Hypothalamus (tissue), 51 donors: ENCODE results near the gene USP3.

Experiments
- DNase-seq, 51 donors: peaks; one replicate each; lab custom pipeline; 2025; lab: John Stamatoyannopoulos, UW

Gene USP3

DNA sequence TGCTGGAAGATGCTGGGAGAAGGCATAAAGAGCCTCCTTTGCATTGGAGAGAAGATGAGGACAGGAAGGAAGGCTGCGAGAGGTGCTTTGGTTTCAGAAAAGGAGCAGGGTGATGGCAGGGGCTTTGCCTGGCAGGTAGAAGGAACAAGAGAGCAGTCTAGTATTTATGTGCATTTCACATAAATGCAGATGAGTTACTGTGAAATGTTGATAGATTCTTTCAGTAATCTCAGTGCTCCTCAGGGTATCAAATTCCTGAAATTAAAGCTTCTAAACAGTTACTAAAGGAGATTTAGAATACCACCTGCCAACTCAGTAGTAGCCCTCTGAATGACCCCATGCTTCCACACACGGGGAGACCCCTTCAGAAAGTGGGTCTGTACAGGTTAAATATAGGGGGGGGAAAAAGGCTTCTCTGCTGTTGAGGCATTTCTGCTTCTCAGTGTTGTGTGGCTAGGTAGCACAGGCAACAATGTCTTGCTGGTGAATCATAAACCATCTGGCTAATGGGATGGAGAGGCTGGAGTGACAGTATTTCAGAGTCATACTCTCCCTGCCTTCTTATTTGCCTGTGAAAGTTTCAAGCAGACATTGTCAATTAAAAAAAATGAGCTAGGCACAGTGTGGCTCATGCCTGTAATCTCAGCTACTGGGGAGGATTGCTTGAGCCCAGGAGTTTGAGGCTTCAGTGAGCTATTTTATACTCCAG is 78.5 kb downstream of the USP3 start:
- DNase-seq = no peak

DNA sequence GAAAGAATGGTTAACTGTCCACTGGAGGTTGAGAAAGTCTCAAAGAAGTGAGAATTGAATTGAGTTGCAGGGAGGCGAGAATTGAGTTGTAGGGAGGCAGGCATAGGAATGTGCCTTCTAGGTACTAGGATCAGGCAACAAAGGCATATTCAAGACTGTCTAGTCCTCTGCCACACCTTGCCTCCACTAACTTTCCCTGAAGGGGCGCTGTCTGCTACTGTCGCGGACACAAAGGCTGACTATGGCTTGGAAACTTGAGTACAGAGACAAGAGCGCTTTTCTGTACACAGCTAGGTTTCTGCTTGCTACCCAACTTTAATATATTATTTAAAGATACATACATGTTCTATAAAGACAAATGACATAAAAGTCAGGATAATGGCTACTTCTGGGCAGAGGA is 82.4 kb downstream of the USP3 start:
- no peak for DNase-seq

DNA sequence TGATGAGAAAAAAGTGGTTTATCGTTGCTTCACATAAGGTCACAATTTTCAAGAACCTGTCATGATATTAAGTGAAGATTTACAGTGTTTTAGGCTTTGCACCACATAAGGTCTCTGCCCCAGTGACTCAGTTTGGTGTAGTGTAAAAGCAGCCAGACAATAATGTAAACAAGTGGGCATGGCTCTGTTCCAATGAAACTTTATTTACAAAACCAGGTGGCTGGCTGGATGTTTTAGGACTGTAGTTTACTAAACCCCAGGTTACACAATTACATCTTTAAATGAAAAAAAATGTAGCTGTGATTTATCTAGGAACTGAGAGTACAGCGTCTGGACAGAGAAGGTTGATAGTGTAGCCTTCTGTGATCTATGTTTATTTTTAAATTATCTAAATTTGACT is 83.1 kb downstream of the USP3 start:
- DNase-seq = no peak

DNA sequence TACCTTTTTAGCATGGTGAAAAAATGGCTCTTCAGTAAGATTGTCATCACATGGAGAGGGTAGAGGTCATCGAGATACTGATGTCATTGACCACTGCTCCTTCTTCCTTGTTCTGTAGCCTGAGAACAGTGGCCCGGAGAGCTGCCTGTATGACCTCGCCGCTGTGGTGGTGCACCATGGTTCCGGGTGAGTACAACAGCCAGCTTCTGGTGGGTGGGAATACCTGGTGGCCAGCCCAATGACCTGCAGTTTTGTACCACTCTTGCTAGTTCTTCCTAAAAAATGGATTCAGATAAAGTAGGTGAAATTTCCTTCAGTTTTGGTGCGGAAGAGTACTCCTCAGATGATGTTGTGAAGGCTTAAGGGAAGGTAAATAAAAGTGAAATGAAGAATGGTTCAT is 84.4 kb downstream of the USP3 start:
- DNase-seq = no peak

DNA sequence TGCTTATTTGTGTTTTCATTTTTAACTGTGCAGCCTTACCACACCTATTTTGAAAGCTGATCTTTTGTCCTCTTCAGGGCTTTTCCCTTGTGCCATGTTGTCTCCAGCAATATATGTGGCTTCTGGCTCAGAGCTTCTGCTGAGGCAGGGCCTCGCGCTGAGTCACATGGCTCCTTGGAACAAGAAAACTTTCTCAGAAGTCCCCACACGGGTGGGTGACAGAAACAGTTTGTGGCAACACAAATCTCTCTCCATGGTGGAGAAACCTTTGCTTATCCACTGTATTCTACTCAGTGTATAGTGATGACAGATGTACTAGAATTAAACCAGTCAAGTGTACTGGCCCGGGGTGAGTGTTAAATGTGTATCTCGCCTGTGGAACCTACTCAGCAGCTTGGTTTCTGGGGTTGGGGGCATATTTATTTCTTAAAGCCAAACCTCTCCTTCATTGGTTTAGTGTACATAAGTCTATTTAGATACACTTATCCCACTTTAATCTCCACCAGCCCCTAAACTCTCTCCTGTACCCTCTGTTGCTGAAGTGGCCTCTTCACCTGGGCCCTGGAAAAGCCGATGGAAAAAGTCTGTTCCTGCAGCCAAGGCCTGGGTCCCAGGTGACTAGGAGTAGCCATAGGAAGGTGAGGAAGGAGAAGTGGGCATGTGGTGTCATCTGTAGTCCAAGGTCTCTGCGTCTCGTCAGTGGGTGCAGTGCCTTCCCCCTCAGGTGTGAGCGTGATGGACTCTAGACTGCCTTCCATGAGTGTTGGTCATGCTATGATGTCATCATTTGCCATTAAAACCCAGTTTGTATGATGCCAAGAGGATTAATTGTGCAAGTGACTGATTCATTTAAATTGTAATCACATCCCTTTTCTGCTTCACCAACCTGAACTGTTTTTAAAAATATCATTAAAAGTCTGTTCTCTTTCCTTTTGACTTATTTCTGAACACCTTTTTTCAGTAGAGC is 89.6 kb downstream of the USP3 start:
- no peak for DNase-seq

DNA sequence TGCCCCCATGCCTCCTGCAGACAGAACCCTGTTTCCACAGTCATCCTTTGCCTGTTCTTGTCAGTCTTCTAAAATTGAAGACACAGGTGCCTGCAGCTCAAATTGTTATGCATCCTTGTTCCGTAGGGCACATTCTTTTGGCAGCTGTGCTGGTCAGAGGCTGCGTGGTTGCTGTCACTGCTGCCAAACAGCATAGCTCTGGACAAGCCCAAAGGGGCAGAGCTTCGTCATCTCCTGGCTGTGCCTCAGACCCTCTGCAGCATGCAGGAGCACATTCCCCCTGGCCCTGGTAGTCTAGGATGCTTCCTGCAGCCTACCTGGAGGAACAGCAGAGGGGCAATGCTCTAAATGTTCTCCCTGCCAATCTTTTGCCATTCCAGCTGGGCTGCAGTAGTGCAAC is 90.7 kb downstream of the USP3 start:
- peak in 5 of 51 donors; percentile 18 to 33 (median 25) for DNase-seq

DNA sequence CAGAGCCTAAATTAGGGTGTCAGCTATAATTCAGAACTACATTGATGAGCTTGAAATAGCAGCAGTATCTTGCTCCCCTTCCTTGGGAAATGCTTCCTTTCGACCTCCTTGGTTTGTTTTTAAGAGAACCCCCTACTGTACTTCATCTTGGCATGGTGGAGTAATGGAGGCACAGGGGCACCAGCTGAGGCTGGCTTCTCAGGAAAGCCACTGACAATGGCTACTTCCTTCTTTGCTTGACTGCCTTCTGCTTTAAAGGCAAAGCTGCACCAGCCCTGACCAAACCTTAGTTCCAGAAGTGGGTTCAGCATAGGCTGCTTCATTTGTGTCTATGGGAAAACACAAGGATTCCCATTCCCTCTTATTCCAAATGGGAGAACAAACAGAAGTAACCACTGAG is 91.3 kb downstream of the USP3 start:
- no peak for DNase-seq

DNA sequence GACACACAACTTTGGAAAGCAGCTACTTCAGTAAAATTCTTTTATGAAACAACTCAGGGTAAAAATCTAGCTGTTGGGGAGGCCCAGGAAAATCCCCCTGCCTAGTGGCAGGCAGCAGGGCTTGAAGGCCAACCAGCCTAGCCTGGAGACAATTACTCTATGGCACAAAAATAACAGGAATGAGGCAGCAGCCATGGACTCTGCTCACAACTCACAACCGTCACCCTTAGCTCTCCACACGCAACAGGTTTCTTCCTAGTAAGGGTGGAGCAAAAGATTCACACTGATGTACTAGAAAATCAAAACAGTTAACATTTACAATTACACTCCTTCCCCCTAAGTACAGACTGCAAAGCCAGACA is 92.3 kb downstream of the USP3 start:
- DNase-seq = no peak

DNA sequence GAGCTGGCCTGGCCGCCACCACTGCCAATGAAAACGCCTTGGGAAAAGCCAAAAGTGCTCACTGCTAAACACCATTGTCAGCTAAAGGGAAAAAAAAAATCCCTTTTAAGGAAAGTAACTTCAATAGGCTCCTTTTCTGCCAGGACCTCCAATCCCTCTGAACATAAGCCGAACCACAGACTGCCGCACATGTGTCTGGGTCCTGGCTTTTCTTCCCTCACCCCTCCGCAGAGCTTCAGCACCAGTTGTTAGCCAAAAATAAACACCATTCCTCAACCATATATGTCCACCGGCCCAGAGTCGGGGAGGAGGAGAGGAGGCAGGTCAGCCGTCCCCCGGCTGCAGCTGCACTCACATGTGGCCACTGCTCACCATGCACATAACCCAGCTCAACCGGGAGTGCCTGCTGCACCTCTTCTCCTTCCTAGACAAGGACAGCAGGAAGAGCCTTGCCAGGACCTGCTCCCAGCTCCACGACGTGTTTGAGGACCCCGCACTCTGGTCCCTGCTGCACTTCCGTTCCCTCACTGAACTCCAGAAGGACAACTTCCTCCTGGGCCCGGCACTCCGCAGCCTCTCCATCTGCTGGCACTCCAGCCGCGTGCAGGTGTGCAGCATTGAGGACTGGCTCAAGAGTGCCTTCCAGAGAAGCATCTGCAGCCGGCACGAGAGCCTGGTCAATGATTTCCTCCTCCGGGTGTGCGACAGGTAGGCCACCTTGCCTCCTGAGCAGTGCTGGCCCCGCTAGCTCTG is 92.8 kb downstream of the USP3 start, which contains the start of gene FBXL22:
Gene FBXL22 (plus strand): TSS at position 350 of the 753 bp plus-strand sequence. CDS start 6 bp downstream, at position 356.
- peak in 2 of 51 donors; percentile 19 to 29 for DNase-seq

DNA sequence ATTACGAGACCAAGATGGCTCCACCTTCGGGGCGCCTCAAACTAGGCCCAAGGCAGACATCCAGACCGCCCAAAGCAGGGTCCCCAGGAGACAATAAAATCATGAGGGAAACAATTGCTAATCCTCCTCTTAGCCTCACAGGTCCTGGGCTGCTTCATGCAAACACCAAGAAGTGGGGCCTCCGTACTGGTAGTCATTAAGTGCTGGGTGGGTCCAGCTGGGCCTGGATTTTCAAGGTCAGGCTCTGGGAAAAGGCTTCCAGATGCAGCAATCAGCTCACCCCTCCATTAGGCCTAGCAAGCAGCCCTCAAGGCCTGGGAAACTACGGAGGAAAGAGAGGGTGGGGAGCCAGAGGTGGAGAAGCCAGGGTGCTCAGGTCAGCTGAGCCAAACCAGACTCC is 93.4 kb downstream of the USP3 start:
- no peak for DNase-seq

DNA sequence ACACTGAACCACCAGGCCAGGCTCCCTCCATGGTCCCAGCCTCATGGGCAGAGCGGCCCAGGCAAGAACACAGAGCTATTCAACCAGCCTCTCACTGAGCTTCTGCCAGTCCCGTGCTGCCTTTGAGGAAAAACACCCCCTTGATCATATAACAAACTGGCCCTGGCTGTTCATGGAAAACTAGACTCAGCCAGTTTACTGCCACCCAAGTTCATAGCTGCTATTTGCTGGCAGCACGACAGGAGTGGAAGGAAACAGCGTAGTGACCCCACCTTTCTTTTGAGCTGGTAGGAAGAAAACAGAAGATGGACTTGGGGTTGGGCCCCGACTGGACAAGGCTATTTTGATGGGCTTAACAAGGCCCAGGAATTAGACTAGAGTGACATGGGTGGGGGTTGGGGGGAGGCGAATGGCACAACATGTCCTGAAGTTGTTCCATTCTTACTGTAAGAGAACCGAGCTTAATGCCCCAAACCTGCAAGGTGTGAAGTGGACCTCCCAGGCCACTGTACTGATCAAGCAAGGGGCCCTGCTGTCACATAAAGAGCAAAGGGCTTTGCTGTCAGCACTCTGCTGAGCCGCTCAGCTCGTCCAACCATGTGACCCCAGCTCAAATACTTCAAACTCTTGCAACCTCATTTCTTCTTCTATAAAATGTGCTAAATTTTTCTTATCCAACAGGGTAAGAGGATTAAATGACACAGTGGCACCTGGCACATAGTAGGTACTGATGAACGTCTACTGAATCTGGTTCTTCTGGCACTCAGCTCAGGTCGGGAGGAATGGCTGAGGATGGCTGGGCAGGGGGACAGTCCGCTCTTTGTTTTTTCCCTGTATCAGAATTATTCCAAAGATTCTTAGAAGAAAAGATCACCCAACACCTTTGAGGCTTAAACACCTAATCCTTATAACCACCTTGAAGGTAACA is 94.3 kb downstream of the USP3 start:
- peak in 3 of 51 donors; percentile 14 to 21 (median 20) for DNase-seq

DNA sequence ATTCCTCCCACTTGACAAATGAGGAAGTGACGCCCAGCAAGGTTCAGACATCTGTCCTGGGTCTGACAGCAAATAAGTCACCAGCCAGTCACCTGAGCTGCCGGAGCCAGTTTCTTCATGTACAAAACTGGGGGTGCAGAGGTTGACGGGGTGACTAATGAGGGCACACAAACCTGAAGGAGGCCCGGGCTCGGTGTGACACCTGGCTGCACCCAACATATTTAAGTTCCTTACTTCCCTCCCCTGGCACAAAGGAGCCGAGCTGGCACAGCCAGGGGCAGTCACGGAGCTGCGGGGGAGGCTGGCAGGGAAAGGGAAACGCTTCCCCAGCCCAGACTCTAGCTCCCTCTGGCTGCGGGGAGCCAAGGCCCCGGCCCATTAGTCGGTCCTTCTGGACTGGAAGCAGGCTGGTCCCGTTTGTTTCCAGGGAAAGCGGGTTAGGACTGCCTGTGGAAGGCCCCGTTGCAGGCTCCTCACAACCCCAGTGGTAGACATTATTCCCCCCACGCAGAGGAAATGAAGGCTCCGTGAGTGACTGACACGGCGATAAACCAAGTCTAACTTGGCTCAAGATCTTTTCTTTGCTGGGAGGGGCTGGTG is 95.1 kb downstream of the USP3 start:
- DNase-seq = peak in 39 of 51 donors; percentile 22 to 80 (median 60)

DNA sequence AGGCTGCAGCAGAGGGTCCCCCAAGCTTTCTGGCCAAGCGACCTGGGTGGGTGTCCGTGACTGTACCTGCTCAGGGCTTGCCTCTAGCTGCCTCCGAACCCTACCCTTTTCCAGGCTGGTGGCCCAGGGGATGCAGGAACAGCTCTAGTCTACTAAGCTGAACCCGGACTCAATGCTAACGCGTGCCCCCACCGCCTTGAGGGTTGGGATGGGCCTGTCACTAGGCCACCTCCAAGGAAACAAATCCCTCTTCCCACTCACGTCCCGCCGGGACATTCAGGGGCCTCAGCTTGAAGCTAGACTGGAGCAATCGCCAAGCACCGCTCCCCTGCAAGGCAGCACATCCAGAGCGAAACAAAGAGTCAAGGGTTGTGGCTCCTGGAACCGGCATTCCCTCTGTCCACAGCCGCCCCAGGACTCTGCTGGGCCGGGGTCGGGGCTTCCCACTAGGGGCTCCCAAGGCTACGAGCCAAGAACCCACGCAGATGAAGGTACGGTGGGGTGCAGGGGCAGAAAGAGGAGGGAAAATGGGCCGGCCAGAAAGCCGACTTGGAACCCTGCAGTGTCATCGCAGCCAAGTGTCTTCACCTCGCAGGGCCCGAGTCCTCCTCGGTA is 95.7 kb downstream of the USP3 start:
- peak in 11 of 51 donors; percentile 43 to 69 (median 58) for DNase-seq

DNA sequence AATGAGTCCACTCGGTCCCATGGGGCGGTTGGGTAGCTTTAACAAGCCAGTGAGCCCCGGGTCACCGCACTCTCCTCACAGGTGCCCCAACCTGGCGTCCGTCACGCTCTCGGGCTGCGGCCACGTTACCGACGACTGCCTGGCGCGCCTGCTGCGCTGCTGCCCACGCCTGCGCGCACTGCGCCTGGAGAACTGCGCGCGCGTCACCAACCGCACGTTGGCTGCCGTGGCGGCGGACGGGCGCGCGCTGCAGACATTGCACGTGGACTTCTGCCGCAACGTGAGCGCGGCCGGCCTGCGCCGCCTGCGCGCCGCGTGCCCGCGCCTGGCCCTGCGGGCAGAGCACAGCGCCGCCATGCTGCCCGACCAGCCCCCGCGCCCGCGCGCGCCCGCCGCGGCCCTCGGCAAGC is 96.2 kb downstream of the USP3 start:
- DNase-seq = peak in 49 of 51 donors; percentile 39 to 91 (median 79)

DNA sequence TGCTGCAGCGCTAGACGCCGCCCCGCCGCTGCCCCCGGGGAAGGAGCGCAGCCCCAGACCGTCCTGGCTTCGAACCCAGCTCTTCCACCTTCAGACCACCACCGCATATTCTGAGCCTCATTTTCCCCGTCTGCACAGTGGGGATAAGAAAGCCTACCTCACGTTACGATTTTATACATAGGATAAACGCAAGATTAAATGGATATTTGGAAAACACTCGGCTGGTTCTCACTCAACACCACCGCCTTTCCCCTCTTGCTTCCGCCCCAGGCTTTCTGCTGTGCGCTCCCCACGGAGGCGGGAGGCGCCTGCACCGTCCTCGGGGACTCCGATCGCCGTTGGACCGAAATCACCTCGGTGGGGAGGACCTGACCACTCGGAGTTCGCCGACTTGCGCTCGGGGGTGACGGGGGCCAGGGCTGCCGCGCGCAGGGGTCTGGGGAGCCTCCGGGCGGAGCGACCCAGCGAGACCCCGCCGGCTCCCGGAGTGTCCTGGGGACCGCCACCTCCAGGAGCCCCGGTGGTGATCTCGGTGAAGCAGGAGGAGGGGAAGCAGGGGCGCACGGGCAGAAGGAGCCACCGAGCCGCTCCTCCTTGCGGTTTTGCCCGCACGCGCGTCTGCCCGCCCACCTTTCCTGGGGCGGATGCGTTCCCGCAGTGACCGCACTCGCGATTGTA is 96.8 kb downstream of the USP3 start:
- peak in 11 of 51 donors; percentile 21 to 64 (median 53) for DNase-seq

DNA sequence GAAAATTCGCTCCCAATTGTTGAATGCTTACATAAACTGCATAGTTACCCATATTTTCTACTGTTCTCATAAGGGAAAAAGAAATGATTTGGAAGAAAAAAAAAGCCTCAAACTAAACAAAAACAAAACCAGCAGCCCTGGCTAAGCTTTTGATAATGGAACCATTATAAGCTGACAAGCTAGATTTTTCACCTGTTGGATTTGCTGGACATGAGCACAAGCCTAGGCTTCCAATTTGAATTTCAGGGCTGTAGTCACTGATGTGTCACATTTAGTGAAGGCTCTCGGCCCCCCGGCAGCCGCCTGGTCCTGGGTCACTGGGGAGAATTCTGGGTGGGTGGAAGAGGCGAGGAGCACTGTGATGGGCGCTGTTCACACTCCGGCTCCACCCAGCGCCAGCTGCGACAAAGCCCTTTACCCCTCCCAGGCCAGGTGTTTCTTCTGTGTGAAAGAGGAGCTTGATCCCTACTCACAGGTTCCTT is 97.4 kb downstream of the USP3 start:
- DNase-seq = peak in 3 of 51 donors; percentile 12 to 45 (median 27)

DNA sequence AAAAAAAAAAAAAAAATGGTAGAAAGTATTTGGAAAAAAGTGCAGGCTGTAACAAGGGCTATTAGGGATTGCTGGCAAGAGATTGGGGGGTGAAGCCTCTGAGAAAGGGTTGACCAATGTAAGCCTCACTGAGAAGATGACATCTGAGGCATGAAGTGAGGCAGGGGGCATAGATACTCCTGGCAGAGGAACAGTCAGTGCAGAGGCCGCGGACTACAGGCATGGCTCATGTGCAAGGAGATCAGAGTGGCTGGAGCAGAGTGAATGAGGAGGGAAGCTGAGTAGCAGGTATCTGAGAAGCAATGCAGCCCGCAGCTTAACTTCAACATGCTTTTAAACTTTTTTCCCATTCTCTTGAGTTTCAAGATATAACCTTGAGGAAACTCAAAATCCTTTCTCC is 98.2 kb downstream of the USP3 start:
- no peak for DNase-seq

DNA sequence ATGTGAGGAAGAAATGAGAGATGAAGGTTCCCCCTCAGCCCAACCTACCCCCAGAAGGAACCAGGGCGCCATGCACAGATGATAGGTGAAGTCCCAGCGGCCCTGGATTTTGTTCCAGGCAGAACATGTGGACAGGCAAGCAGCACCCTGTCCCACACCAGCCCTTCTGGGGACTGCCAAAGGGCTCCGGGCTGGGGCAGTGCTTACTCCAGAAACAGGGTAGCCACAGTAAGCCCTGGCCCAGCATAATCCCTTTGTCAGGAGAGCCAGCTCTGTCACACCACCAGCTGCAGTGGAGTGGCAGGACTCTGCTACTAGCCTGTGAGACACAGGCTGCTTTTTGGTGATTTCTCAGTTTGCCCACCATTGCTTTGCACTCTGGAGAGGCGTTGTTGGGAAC is 99.1 kb downstream of the USP3 start:
- DNase-seq = peak in 17 of 51 donors; percentile 17 to 63 (median 37)
